WTC11 (cell line): Measurements from ENCODE around the gene BLCAP.

Experiments
- ATF6 ChIP-seq: sonication (generic); formaldehyde crosslinking; IDR thresholded peaks from 2 replicates; pipeline ENCODE4 v1.8.1; 2023; ENCODE audit warnings: mild to moderate bottlenecking, missing genetic modification reagents
- CTCF ChIP-seq: fragments of 200-600 bp; IDR thresholded peaks from 2 replicates; pipeline ENCODE4 v1.8.0; 2022; ENCODE audit warnings: antibody characterized with exemption
- FOXK1 ChIP-seq: sonication (generic); formaldehyde crosslinking; IDR thresholded peaks from 2 replicates; pipeline ENCODE4 v1.8.0; 2022; ENCODE audit warnings: mild to moderate bottlenecking, moderate library complexity, missing genetic modification reagents
- IRF1 ChIP-seq: sonication (generic); formaldehyde crosslinking; IDR thresholded peaks from 2 replicates; pipeline ENCODE4 v1.8.0; 2023; ENCODE audit warnings: missing genetic modification reagents
- NR2C2 ChIP-seq: sonication (generic); formaldehyde crosslinking; IDR thresholded peaks from 2 replicates; pipeline ENCODE4 v1.8.0; 2022; ENCODE audit warnings: mild to moderate bottlenecking, missing genetic modification reagents
- SMAD3 ChIP-seq: sonication (generic); formaldehyde crosslinking; IDR thresholded peaks from 2 replicates; pipeline ENCODE4 v1.8.0; 2022; ENCODE audit warnings: missing genetic modification reagents, mild to moderate bottlenecking, borderline replicate concordance
- SP1 ChIP-seq: sonication (generic); formaldehyde crosslinking; conservative IDR thresholded peaks from 2 replicates; pipeline ENCODE4 v1.8.1; 2022; ENCODE audit warnings: missing genetic modification reagents
- ZNF121 ChIP-seq: sonication (generic); formaldehyde crosslinking; IDR thresholded peaks from 2 replicates; pipeline ENCODE4 v1.8.0; 2023; ENCODE audit warnings: missing genetic modification reagents
- ZNF232 ChIP-seq: sonication (generic); formaldehyde crosslinking; IDR thresholded peaks from 2 replicates; pipeline ENCODE4 v1.8.0; 2022; ENCODE audit warnings: mild to moderate bottlenecking, missing genetic modification reagents
- ZNF425 ChIP-seq: fragments of 250-450 bp; sonication (Bioruptor Pico); conservative IDR thresholded peaks from 2 replicates; pipeline ENCODE4 v1.9.0; 2021; ENCODE audit warnings: mild to moderate bottlenecking
- TF ChIP-seq, protein P1 (sequence below): sonication (generic); formaldehyde crosslinking; IDR thresholded peaks from 2 replicates; pipeline ENCODE4 v1.8.0; 2022; ENCODE audit warnings: mild to moderate bottlenecking, missing genetic modification reagents
- TF ChIP-seq, protein P2 (sequence below): sonication (generic); formaldehyde crosslinking; conservative IDR thresholded peaks from 2 replicates; pipeline ENCODE4 v1.8.1; 2022; ENCODE audit warnings: mild to moderate bottlenecking, missing genetic modification reagents
- TF ChIP-seq, protein P3 (sequence below): sonication (generic); formaldehyde crosslinking; IDR thresholded peaks from 2 replicates; pipeline ENCODE4 v1.8.1; 2022; ENCODE audit warnings: mild to moderate bottlenecking, moderate library complexity, missing genetic modification reagents
- TF ChIP-seq, protein P4 (sequence below): sonication (generic); formaldehyde crosslinking; IDR thresholded peaks from 2 replicates; pipeline ENCODE4 v1.8.1; 2023; ENCODE audit warnings: mild to moderate bottlenecking, moderate library complexity, missing genetic modification reagents

DNA sequence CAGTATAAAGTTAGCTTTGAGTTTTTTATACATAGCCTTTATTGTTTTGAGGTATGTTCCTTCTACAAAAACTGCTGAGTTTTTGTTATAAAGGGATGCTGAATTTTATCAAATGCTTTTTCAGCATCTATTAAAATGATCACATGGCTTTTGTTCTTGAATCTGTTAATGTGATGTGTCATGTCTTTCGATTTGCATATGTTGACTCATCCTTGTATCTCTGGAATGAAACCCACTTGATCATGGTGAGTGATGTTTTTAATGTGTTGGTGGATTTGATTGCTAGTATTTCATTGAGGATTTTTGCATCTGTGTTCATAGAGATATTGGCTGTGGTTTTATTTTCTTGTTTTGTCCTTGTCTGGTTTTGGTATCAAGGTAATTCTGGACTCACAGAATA is 24.7 kb upstream of the BLCAP start:
- TF ChIP-seq ZNF121 (no peak), CTCF (no peak), SMAD3 (CRISPR knock-in tag) (no peak), FOXK1 (no peak), ZNF232 (CRISPR knock-in tag) (no peak), ZNF425 (CRISPR knock-in tag) (no peak), NR2C2 (no peak), ATF6 (CRISPR knock-in tag) (no peak), SP1 (CRISPR knock-in tag) (no peak), IRF1 (CRISPR knock-in tag) (no peak)
- TF ChIP-seq, protein P1, sequence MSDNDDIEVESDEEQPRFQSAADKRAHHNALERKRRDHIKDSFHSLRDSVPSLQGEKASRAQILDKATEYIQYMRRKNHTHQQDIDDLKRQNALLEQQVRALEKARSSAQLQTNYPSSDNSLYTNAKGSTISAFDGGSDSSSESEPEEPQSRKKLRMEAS (CRISPR knock-in tag) = no peak
- TF ChIP-seq, protein P2, sequence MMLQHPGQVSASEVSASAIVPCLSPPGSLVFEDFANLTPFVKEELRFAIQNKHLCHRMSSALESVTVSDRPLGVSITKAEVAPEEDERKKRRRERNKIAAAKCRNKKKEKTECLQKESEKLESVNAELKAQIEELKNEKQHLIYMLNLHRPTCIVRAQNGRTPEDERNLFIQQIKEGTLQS (CRISPR knock-in tag) = no peak
- TF ChIP-seq, protein P3, sequence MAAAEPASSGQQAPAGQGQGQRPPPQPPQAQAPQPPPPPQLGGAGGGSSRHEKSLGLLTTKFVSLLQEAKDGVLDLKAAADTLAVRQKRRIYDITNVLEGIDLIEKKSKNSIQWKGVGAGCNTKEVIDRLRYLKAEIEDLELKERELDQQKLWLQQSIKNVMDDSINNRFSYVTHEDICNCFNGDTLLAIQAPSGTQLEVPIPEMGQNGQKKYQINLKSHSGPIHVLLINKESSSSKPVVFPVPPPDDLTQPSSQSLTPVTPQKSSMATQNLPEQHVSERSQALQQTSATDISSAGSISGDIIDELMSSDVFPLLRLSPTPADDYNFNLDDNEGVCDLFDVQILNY (CRISPR knock-in tag) = no peak
- TF ChIP-seq, protein P4, sequence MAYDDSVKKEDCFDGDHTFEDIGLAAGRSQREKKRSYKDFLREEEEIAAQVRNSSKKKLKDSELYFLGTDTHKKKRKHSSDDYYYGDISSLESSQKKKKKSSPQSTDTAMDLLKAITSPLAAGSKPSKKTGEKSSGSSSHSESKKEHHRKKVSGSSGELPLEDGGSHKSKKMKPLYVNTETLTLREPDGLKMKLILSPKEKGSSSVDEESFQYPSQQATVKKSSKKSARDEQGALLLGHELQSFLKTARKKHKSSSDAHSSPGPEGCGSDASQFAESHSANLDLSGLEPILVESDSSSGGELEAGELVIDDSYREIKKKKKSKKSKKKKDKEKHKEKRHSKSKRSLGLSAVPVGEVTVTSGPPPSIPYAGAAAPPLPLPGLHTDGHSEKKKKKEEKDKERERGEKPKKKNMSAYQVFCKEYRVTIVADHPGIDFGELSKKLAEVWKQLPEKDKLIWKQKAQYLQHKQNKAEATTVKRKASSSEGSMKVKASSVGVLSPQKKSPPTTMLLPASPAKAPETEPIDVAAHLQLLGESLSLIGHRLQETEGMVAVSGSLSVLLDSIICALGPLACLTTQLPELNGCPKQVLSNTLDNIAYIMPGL (CRISPR knock-in tag) = no peak
